ENCODE measurements around the gene DCAF12L2.

DNA sequence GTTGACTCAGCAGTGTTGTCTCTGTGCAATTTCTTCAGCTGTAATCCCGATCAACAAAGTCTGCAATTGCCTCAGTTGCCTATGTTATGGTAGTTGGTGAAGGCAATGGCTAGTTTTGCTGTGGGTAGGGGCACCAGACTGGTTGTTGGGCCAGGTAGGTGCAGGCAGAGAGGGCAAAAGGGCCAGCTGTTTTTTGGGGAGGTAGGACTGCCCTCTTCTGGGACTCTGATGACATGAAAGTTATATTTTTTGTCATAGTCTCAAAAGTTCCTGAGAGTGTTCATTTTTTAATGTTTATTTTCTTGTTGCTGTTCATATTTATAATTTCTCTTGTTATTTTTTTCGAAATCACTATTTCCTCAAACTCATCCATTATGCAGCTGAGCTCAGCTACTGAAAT lies 25.1 kb downstream of the DCAF12L2 start:
- TF ChIP-seq, protein P1, sequence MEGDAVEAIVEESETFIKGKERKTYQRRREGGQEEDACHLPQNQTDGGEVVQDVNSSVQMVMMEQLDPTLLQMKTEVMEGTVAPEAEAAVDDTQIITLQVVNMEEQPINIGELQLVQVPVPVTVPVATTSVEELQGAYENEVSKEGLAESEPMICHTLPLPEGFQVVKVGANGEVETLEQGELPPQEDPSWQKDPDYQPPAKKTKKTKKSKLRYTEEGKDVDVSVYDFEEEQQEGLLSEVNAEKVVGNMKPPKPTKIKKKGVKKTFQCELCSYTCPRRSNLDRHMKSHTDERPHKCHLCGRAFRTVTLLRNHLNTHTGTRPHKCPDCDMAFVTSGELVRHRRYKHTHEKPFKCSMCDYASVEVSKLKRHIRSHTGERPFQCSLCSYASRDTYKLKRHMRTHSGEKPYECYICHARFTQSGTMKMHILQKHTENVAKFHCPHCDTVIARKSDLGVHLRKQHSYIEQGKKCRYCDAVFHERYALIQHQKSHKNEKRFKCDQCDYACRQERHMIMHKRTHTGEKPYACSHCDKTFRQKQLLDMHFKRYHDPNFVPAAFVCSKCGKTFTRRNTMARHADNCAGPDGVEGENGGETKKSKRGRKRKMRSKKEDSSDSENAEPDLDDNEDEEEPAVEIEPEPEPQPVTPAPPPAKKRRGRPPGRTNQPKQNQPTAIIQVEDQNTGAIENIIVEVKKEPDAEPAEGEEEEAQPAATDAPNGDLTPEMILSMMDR (IDR thresholded peaks at IDR 0.05): no peak
- no peak for TF ChIP-seq POLR2A (IDR thresholded peaks at IDR 0.05)
